Gastroesophageal sphincter (tissue), 3 donors: ENCODE measurements around the gene CCDC178.

Source experiments
- EP300 ChIP-seq: sonication (generic); formaldehyde crosslinking; IDR thresholded peaks from one replicate; pipeline ENCODE4 v1.6.1; 2017; ENCODE audit warnings: antibody characterized with exemption, mild to moderate bottlenecking
- TF ChIP-seq, protein P1 (sequence below), 4 experiments: fragments of 200-600 bp in 2 of 4; fragments of 450-650 bp in 2 of 4; sonication (generic) in 1 of 4; IDR thresholded peaks; one replicate each; pipeline ENCODE4 v1.5.1; 2017 to 2019; ENCODE audit warnings: antibody characterized with exemption in 4 of 4, mild to moderate bottlenecking in 2 of 4, moderate library complexity in 2 of 4

DNA sequence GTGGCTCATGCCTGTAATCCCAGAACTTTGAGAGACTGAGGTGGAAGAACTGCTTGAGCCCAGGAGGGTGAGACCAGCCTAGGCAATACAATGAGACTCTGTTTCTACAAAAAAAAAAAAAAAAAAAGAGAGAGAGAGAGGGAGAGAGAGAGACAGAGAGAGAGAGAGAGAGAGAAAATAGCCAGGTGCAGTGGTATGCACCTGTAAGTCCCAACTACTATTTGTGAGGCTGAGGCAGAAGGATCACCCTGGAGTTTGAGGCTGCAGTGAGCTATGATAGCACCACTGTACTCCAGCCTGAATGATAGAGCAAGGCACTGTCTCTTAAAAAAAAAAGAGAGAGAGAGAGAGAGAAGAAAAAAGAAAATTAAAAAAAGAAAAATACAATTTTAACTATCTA, 245.7 kb downstream of the CCDC178 start:
- TF ChIP-seq, protein P1, sequence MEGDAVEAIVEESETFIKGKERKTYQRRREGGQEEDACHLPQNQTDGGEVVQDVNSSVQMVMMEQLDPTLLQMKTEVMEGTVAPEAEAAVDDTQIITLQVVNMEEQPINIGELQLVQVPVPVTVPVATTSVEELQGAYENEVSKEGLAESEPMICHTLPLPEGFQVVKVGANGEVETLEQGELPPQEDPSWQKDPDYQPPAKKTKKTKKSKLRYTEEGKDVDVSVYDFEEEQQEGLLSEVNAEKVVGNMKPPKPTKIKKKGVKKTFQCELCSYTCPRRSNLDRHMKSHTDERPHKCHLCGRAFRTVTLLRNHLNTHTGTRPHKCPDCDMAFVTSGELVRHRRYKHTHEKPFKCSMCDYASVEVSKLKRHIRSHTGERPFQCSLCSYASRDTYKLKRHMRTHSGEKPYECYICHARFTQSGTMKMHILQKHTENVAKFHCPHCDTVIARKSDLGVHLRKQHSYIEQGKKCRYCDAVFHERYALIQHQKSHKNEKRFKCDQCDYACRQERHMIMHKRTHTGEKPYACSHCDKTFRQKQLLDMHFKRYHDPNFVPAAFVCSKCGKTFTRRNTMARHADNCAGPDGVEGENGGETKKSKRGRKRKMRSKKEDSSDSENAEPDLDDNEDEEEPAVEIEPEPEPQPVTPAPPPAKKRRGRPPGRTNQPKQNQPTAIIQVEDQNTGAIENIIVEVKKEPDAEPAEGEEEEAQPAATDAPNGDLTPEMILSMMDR (IDR thresholded peaks at IDR 0.05), result no peak
- no peak for TF ChIP-seq EP300
